ENCODE data around the gene RGS3.

The RGS3 gene

DNA sequence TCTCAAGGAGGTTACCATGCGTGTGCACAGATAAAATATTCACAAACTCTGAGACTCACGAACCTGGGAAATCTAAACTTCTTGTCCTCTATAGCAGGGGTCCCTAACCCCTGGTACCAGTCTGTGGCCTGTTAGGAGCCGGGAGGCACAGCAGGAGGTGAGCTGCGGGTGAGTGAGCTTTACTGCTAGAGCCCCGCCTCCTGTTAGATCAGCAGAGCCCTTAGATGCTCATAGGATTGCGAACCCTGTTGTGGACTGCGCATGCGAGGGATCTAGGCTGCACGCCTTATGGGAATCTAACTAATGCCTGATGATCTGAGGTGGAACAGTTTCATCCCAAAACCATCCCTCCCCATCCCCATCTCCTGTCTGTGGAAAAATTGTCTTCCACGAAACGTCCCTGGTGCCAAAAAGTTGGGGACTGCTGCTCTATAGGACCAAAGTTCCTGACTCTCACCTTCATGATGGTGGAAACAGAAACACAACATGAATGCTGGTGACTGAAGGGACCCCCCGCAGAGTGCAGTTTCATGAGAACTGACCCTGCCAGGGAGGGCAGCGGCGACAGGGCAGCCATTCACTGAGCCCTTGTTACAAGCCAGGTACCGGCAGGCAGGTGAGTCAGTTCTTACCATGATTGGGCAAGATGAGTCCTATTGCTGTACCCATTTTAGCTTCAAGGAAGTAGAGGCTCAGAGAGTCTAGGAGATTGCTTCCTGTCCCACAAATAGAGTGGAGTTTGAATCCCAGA lies 181.9 kb downstream of the RGS3 start:
- peak; percentile 36 for DNase-seq

DNA sequence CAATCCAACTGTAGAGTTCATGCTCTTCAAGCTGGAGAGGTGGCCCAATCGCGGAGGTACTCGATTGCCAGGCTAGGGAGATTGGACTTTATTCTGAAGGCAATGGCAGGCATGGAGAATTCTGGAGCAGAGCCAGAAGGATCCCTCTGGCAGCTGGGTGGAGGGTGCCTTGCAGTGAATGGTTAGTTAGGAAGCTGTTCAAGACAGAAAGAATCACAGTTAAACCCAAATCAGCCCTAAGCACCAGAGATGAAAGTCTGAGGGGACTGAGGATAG lies 182.4 kb downstream of the RGS3 start:
- DNase-seq: no peak

DNA sequence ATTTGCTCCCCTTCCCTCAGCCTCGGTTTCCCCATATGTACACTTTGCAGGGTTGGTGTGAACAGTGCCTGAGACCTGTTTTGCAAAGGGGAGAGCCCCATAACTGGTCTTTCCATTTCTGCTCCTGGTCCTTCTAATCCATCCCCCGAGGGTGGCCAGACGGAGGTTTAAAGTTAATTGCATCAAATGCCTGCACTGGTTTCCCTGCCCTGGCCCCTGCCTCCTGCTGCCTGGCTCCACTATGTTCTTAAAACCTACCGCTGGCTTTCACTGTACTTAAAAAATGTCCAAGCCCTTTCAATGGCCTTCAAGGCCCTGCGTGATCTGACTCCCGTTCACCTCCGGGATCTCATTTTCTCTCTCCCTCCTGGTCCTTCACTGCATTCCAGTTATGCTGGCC lies 183.0 kb downstream of the RGS3 start:
- DNase-seq: peak; percentile 31

All from activated effector memory CD4-positive, alpha-beta T cell treated with anti-CD3 and anti-CD28 coated beads, Interleukin-2, amount 50 U/mL, for 16 hours (primary cell).